Activated naive CD8-positive, alpha-beta T cell treated with anti-CD3 and anti-CD28 coated beads for 36 hours (primary cell): ENCODE data around the gene MAN1A1. TPM values are rescaled to one million over a fixed set of nuclear protein-coding genes. Genes with fewer than 3 reads are reported as not detected.

Source experiments
- DNase-seq: peaks from one replicate; pipeline ENCODE4 v3.0.0; 2021
- H3K27ac Mint-ChIP-seq: one replicate; pipeline ENCODE4 v1.8.0; 2022; ENCODE audit warnings: mild to moderate bottlenecking, moderate library complexity, mixed read lengths
- H3K27me3 Mint-ChIP-seq: one replicate; pipeline ENCODE4 v1.8.0; 2022; ENCODE audit warnings: mild to moderate bottlenecking, mixed read lengths
- H3K36me3 Mint-ChIP-seq: one replicate; pipeline ENCODE4 v1.8.0; 2021; ENCODE audit warnings: mild to moderate bottlenecking, mixed read lengths
- H3K4me1 Mint-ChIP-seq: one replicate; pipeline ENCODE4 v1.8.0; 2021; ENCODE audit warnings: mixed read lengths
- H3K4me3 Mint-ChIP-seq: one replicate; pipeline ENCODE4 v1.8.0; 2022; ENCODE audit warnings: mild to moderate bottlenecking, moderate library complexity, mixed read lengths
- H3K9me3 Mint-ChIP-seq: one replicate; pipeline ENCODE4 v1.8.0; 2022; ENCODE audit warnings: mixed read lengths
- total RNA-seq, 2 experiments: library from RNA; stranded (reverse); gene quantifications; one replicate each; pipeline ENCODE4 v1.2.3, GENCODE V29; 2021

MAN1A1 gene
- total RNA-seq, 2 experiments from 2014 or later = 21.4 to 22.6 TPM

GRCh38 chr6:119337762-119338161 is 11.8 kb downstream of the MAN1A1 start:
- Mint-ChIP-seq H3K36me3 (peaks cover 27% of the 10 kb centered on the region), H3K4me3 (no peak overlapping the region), H3K27ac (no peak overlapping the region), H3K9me3 (no peaks in the 10 kb centered on the region), H3K27me3 (no peaks in the 10 kb centered on the region), H3K4me1 (peaks cover 40% of the 10 kb centered on the region)
- no peak for DNase-seq

- peaks cover 26% of the 10 kb centered on the region for H3K36me3 Mint-ChIP-seq
- H3K9me3 Mint-ChIP-seq = no peaks in the 10 kb centered on the region
- peaks cover 40% of the 10 kb centered on the region for H3K4me1 Mint-ChIP-seq
Observed at GRCh38 chr6:119337252-119337651, 12.3 kb downstream of the MAN1A1 start.

GRCh38 chr6:119334535-119335264 is 14.9 kb downstream of the MAN1A1 start:
- Mint-ChIP-seq H3K9me3 (no peaks in the 10 kb centered on the region), H3K4me3 (no peak overlapping the region), H3K36me3 (peaks cover 31% of the 10 kb centered on the region), H3K27me3 (no peaks in the 10 kb centered on the region), H3K4me1 (peaks cover 36% of the 10 kb centered on the region), H3K27ac (no peak overlapping the region)
- DNase-seq = no peak

More at GRCh38 chr6:119337252-119337651, 12.3 kb downstream of the MAN1A1 start:
- H3K4me3 Mint-ChIP-seq = no peak overlapping the region
- no peak overlapping the region for H3K27ac Mint-ChIP-seq
- DNase-seq = no peak
- H3K27me3 Mint-ChIP-seq = no peaks in the 10 kb centered on the region

- DNase-seq = no peak
- Mint-ChIP-seq H3K4me3 (no peak overlapping the region), H3K27ac (no peak overlapping the region), H3K36me3 (peaks cover 28% of the 10 kb centered on the region), H3K27me3 (no peaks in the 10 kb centered on the region), H3K9me3 (no peaks in the 10 kb centered on the region), H3K4me1 (peaks cover 31% of the 10 kb centered on the region)
Observed at GRCh38 chr6:119333707-119334295, 15.8 kb downstream of the MAN1A1 start.

- H3K4me1 Mint-ChIP-seq = peaks cover 28% of the 10 kb centered on the region
- H3K36me3 Mint-ChIP-seq = peaks cover 27% of the 10 kb centered on the region
- no peaks in the 10 kb centered on the region for H3K27me3 Mint-ChIP-seq
- H3K4me3 Mint-ChIP-seq = no peak overlapping the region
- DNase-seq = no peak
- no peaks in the 10 kb centered on the region for H3K9me3 Mint-ChIP-seq
- no peak overlapping the region for H3K27ac Mint-ChIP-seq
Observed at GRCh38 chr6:119333063-119333609, 16.4 kb downstream of the MAN1A1 start.

- DNase-seq = no peak
Observed at GRCh38 chr6:119331663-119332286, 17.8 kb downstream of the MAN1A1 start.

GRCh38 chr6:119330520-119331113 is 18.9 kb downstream of the MAN1A1 start:
- no peak for DNase-seq
- Mint-ChIP-seq H3K36me3 (peaks cover 15% of the 10 kb centered on the region), H3K4me3 (no peak overlapping the region), H3K27me3 (no peaks in the 10 kb centered on the region), H3K9me3 (no peaks in the 10 kb centered on the region), H3K27ac (no peak overlapping the region), H3K4me1 (peaks cover 14% of the 10 kb centered on the region)

More at GRCh38 chr6:119331663-119332286, 17.8 kb downstream of the MAN1A1 start:
- Mint-ChIP-seq H3K27ac (no peak overlapping the region), H3K4me3 (no peak overlapping the region), H3K9me3 (no peaks in the 10 kb centered on the region), H3K27me3 (no peaks in the 10 kb centered on the region), H3K4me1 (peaks cover 20% of the 10 kb centered on the region), H3K36me3 (peaks cover 21% of the 10 kb centered on the region)

GRCh38 chr6:119329794-119330180 is 19.8 kb downstream of the MAN1A1 start:
- Mint-ChIP-seq H3K27me3 (no peaks in the 10 kb centered on the region), H3K4me1 (peaks cover 10% of the 10 kb centered on the region), H3K4me3 (no peak overlapping the region), H3K36me3 (peaks cover 13% of the 10 kb centered on the region), H3K9me3 (no peaks in the 10 kb centered on the region), H3K27ac (no peak overlapping the region)
- no peak for DNase-seq

GRCh38 chr6:119328892-119329793 is 20.4 kb downstream of the MAN1A1 start:
- Mint-ChIP-seq H3K27me3 (no peaks in the 10 kb centered on the region), H3K4me1 (peaks cover 10% of the 10 kb centered on the region), H3K9me3 (no peaks in the 10 kb centered on the region), H3K27ac (no peak overlapping the region), H3K4me3 (no peak overlapping the region), H3K36me3 (peaks cover 13% of the 10 kb centered on the region)
- DNase-seq = no peak

- Mint-ChIP-seq H3K27me3 (no peaks in the 10 kb centered on the region), H3K36me3 (peaks cover 17% of the 10 kb centered on the region), H3K4me3 (no peak overlapping the region), H3K9me3 (no peaks in the 10 kb centered on the region), H3K27ac (no peak overlapping the region), H3K4me1 (peaks cover 13% of the 10 kb centered on the region)
- DNase-seq = no peak
Observed at GRCh38 chr6:119328254-119328653, 21.3 kb downstream of the MAN1A1 start.

GRCh38 chr6:119327810-119328209 is 21.8 kb downstream of the MAN1A1 start:
- Mint-ChIP-seq H3K27me3 (no peaks in the 10 kb centered on the region), H3K4me3 (no peak overlapping the region), H3K27ac (no peak overlapping the region), H3K36me3 (peaks cover 17% of the 10 kb centered on the region), H3K4me1 (peaks cover 17% of the 10 kb centered on the region), H3K9me3 (no peaks in the 10 kb centered on the region)
- DNase-seq = no peak

- DNase-seq = no peak
- H3K36me3 Mint-ChIP-seq = peaks cover 17% of the 10 kb centered on the region
- no peak overlapping the region for H3K4me3 Mint-ChIP-seq
- H3K27ac Mint-ChIP-seq = no peak overlapping the region
- H3K27me3 Mint-ChIP-seq = no peaks in the 10 kb centered on the region
- peaks cover 25% of the 10 kb centered on the region for H3K4me1 Mint-ChIP-seq
- H3K9me3 Mint-ChIP-seq = no peaks in the 10 kb centered on the region
Observed at GRCh38 chr6:119326291-119327005, 23.1 kb downstream of the MAN1A1 start.

GRCh38 chr6:119325559-119326265 is 23.8 kb downstream of the MAN1A1 start:
- peaks cover 25% of the 10 kb centered on the region for H3K4me1 Mint-ChIP-seq
- no peaks in the 10 kb centered on the region for H3K9me3 Mint-ChIP-seq
- DNase-seq = no peak
- H3K36me3 Mint-ChIP-seq = peaks cover 17% of the 10 kb centered on the region
- no peaks in the 10 kb centered on the region for H3K27me3 Mint-ChIP-seq
- no peak overlapping the region for H3K4me3 Mint-ChIP-seq
- H3K27ac Mint-ChIP-seq = no peak overlapping the region
